Right forelimb (tissue), 1 donor: ENCODE data around the gene LTBR.
A peak's percentile ranks its signal among the peaks of the same experiment; 100 is the strongest.
"Not testable (repeated sequence)": the region's sequence is repeated elsewhere in the genome, so short reads cannot be mapped to it uniquely, and the experiment has no call there.

Source experiments
- DNase-seq: peaks from one replicate; pipeline ENCODE4 v3.0.0-alpha.2; 2018

Gene LTBR

DNA sequence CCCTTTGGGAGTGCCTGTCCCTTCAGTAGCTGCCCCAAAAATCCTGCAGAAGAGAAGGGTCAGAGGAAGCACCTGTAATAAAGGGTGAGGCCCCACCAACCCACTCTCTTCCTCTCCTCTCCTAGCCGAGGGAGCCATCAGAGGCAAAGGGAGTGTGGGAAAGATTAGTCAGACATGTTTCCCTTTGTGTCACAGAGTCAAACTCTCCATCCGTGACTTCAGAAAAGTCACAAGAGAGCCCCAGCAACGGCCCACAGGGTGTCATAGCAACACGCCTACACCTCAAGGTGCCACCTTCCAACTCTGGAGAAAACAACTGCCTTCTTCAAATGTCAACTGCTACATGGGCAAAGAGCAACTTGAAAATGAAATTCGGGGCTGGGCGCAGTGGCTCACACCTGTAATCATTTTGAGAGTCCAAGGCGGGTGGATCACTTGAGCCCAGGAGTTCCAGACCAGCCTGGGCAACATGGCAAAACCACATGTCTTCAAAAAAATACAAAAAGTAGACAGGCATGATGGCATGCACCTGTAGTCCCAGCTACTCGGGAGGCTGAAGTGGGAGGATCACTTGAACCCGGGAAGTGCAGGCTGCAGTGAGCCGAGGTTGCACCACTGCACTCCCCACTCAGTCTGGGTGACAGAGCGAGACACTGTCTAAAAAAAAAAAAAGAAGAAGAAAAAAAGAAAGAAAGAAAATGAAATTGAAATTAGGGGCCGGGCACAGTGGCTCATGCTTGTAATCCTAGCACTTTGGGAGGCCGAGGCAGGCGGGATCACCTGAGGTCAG is 43.1 kb downstream of the LTBR start:
- no peak for DNase-seq

DNA sequence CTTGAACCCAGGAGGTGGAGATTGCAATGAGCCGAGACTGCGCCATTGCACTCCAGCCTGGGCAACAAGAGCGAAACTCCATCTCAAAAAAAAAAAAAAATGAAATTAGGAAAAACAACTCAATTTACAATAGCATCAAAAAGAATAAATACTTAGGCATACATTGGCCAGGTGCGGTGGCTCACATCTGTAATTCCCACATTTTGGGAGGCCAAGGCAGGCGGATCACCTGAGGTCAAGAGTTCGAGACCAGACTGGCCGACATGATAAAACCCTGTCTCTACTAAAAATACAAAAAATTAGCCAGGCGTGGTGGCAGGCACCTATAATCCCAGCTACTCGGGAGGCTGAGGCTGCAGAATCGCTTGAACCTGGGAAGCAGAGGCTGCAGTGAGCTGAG is 43.8 kb downstream of the LTBR start:
- not testable (repeated sequence) for DNase-seq

DNA sequence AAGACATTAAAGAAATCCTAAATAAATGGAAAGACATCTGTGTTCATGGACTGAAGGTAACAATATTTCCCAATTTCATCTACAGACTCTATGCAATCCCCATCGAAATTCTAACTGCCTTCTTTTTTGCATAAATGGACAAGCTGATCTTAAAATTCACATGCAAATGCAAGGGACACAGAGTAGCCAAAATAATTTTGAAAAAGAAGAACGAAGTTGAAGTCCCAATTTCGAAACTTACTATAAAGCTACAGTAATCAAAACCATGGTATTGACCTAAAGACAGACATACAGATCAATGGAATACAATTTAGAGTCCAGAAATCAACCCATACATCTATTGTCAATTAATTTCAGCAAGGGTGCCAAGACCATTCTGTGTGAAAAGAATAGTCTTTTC is 44.4 kb downstream of the LTBR start:
- no peak for DNase-seq

DNA sequence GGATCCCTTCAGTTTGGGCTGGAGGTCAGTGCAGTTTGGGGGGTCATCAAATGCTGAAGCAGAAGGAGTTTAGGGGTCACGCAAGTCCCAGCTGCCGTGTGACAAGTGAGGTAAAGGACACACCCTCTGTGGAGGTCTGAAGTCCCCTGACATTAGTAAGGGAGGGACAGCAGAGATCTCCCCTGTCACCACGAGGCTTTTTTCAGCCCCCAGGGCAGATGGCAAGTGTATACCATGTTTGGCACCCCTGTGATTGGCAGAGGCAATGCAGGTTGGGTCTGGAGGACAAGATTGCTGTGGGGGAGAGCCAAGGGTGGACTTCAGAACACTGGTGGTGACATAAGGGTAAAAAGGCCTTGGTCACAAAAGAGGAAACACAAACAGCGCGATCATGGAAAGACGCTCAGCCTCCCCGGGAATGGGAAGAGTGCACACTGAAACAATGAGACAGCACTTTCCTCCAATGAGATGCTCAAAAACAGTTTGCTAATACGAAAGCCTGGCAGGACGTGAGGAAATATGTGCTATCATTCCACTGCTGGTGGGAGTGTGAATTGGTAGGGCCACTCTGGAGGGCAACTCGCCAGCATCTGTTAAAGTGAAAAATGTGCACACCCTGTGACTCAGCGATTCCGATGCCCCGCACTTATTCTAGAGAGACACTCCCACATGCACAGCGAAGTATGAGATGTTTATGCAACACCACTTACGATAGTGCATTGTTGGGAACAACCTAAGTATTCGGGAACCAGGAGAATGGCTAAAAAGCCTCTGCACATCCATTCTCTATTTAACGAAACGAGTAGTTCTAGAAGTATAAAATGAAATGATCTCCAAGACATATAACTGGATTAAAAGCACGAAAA is 46.4 kb downstream of the LTBR start:
- DNase-seq, result peak; percentile 54

DNA sequence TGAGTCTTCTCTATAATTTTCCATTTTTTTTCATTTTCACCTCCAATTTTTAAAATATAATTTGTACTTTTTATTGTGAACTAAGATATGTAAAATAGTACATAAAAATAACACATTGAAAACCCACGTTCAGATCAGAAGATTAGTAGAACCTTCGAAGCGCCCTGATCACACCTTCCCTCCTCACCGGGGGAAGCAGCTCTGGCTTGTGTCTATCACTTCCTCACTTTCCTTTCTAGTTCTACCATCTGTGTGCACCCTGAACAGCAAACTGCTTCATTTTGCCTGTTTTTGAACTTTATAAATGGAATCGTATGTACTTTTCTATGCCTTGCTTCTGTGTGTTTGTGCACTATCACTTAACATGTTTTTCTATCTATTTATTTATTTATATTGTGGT is 49.0 kb downstream of the LTBR start:
- DNase-seq, result no peak

DNA sequence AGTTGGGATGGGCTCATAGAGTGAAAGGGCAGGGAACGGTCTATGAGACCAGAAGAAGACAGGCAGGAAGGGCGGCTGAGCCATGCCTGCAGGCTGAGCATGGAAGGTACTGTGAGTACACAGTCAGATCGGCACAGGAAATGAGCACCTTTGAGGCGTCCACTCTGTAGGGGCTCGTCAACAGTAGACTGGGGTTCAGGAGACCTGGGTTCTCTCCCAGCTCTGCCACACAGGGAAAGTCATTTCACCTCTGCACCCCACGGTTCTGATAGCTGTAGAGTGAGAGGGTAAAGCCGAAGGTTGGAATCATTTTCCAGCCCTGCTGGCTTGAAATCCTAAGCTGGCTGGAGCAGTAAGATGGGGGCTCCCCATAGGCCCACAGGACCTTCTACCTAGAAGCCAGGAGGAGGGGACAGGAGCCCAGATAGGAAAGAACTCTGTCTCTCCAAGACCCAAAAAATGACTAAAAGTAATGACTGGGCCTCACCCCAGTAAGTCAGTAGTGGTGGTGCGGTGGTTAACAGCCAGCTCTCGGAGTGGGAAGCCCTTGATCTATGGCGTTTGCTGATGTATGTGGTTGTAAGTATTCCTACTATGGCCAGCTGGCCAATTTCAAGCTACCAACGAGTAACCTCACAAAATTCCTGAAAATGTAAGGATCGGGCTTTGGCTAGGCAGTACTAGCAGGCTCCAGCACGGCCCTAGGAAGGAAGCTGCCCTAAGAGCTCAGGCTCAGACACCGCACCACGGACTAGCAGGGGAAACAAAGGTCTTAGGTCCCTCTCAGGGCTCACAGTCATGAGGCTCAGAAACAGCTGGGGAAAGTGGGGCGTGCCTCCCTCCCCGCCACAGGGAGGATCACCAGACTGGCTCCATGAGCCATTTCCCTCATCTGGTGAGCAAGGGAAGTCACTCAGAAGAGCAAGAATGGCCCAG is 50.5 kb downstream of the LTBR start:
- DNase-seq, result no peak

DNA sequence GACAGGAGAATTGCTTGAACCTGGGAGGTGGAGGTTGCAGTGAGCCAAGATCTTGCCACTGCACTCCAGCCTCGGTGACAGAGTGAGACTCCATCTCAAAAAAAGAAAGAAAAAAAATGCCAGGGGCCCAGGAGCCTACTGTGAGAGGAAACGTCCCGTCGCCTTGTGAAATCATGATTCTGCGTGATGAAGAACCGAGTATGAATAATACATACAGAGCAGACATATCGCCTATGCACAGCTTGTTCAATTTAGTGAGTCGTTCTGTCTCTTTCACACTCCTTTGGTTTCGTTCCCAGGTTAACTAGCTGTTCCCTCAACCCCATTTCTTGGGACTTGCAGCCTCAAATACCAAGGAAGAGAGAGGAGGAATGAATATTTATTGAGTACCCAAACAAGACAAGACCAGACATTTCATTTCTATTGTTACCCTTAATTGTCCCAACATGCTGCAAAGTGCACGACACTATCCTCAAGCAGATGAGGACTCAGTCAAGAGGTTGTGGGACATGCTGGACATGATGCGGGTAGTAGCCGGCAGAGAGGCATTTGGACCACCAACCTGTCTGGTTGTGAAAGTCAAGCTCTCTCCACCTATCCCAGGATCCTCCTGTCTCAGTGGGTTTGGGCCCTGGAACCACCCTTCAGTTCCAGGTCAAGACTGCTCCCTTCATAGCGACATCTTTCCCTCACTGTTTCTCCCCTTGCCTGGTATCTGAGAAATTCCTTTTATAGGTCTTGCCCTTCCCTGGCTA is 52.2 kb downstream of the LTBR start:
- no peak for DNase-seq

DNA sequence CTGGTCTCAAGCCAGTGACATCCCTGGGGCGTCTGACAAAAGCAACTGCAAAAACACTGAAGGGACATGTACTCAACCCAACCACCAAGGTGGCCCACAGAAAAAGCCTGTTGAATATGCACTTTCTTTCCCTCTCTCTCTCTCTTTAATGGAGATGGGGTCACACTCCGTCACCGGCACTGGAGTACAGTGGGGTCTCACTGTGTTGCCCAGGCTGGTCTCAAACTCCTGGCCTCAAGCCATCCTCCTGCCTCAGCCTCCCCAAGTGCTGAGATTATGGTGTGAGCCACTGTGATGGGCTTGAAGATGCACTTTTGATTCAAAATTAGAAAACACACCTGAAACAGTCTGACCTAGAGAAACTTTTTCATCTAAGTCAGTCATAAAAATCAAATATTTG is 53.6 kb downstream of the LTBR start:
- no peak for DNase-seq

DNA sequence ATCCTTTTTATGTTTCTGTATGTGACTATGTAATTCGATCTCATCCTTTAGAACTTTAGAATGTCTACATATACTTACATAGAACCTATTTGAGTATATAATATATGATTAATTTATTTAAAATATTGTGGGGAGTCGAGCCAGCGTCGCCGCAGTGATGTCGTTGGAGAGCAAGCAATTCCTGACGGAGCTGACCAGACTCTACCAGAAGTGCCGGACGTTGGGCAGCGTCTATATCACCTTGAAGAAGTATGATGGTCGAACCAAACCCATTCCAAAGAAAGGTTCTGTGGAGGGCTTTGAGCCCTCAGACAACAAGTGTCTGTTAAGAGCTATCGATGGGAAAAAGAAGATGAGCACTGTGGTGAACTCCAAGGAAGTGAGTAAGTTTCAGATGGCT is 54.4 kb downstream of the LTBR start:
- no peak for DNase-seq

DNA sequence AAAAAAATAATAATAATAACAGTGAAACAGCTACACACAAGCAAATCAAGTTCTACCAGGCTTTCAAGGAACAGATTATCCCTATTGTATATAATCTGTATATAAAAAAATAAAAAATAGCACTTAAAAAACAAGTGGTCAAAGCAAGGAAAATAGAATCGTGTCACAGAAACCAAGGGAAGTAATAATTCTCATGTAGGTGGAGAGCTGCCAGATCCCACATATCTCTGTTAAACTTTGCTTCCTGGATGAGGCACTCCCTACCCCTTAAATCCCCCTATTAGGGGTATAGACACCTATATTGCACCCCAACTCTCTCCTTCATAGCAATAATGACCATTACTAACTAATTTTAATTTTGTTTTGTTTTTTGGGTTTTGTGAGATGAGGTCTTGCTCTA is 56.4 kb downstream of the LTBR start:
- no peak for DNase-seq
